Loucy (cell line): ENCODE measurements around the gene GPR39.

Experiments used
- H2AFZ ChIP-seq: fragments of 200-600 bp; sonication (generic); 2 replicates; pipeline ENCODE4 v1.6.0; 2016; ENCODE audit warnings: antibody characterized with exemption, mild to moderate bottlenecking, low read length, moderate library complexity
- H3F3A ChIP-seq: fragments of 200-600 bp; 2 replicates; pipeline ENCODE4 v1.6.0; 2016; ENCODE audit warnings: antibody characterized with exemption, low read depth, mild to moderate bottlenecking
- H3K27me3 ChIP-seq: fragments of 200-600 bp; sonication (generic); 2 replicates; pipeline ENCODE4 v1.6.1; 2014; ENCODE audit warnings: low read length, mild to moderate bottlenecking; ENCODE audit not compliant: insufficient read depth, poor library complexity, severe bottlenecking
- H3K36me3 ChIP-seq: fragments of 200-600 bp; sonication (generic); 2 replicates; pipeline ENCODE4 v1.6.1; 2016; ENCODE audit warnings: low read length; ENCODE audit not compliant: insufficient read depth
- H3K4me1 ChIP-seq: fragments of 200-600 bp; sonication (generic); 2 replicates; pipeline ENCODE4 v1.5.1; 2014; ENCODE audit warnings: low read length, mild to moderate bottlenecking; ENCODE audit not compliant: insufficient read depth, poor library complexity, severe bottlenecking
- H3K4me2 ChIP-seq: fragments of 200-600 bp; sonication (generic); 2 replicates; pipeline ENCODE4 v1.6.0; 2014; ENCODE audit warnings: antibody characterized with exemption, low read length, low read depth, mild to moderate bottlenecking; ENCODE audit not compliant: poor library complexity, severe bottlenecking
- H3K4me3 ChIP-seq: fragments of 200-600 bp; sonication (generic); 2 replicates; pipeline ENCODE4 v1.5.1; 2014; ENCODE audit warnings: low read length, mild to moderate bottlenecking, mixed read lengths; ENCODE audit not compliant: poor library complexity, severe bottlenecking
- H3K79me2 ChIP-seq: fragments of 200-600 bp; sonication (generic); 2 replicates; pipeline ENCODE4 v1.6.1; 2014; ENCODE audit warnings: low read length; ENCODE audit not compliant: insufficient read depth
- H3K9ac ChIP-seq: fragments of 200-600 bp; sonication (generic); 2 replicates; pipeline ENCODE4 v1.6.0; 2014; ENCODE audit warnings: mild to moderate bottlenecking, low read depth, low read length, moderate library complexity; ENCODE audit not compliant: poor library complexity, severe bottlenecking
- H3K9me2 ChIP-seq: fragments of 200-600 bp; sonication (generic); replicated peaks from 2 replicates; pipeline ENCODE4 v1.6.1; 2016; ENCODE audit warnings: low read depth, low read length, mixed read lengths
- H3K9me3 ChIP-seq: fragments of 200-600 bp; sonication (generic); 2 replicates; pipeline ENCODE4 v1.6.1; 2014; ENCODE audit warnings: mild to moderate bottlenecking, antibody characterized with exemption, low read length, low read depth; ENCODE audit not compliant: insufficient read depth
- H4K20me1 ChIP-seq: fragments of 200-600 bp; sonication (generic); 2 replicates; pipeline ENCODE4 v1.6.0; 2014; ENCODE audit warnings: antibody characterized with exemption, low read length, mild to moderate bottlenecking; ENCODE audit not compliant: insufficient read depth, poor library complexity, severe bottlenecking
- CTCF ChIP-seq: fragments of 200-600 bp; sonication (generic); conservative IDR thresholded peaks from 2 replicates; pipeline ENCODE4 v1.5.1; 2014; ENCODE audit warnings: mild to moderate bottlenecking, antibody characterized with exemption, low read length
- EZH2phosphoT487 ChIP-seq: fragments of 200-600 bp; IDR thresholded peaks from 2 replicates; pipeline ENCODE4 v1.6.1; 2018; ENCODE audit warnings: antibody characterized with exemption, mild to moderate bottlenecking, moderate library complexity, borderline replicate concordance

Gene GPR39

GRCh38 chr2:132429351-132429750 is 12.7 kb downstream of the GPR39 start:
- no peaks in the 10 kb centered on the region for H3K4me1 ChIP-seq
- no peaks in the 10 kb centered on the region for H3F3A ChIP-seq
- H3K27me3 ChIP-seq: no peaks in the 10 kb centered on the region
- no peak overlapping the region for H3K4me3 ChIP-seq
- no peak overlapping the region for H3K4me2 ChIP-seq
- no peaks in the 10 kb centered on the region for H4K20me1 ChIP-seq
- no peaks in the 10 kb centered on the region for H3K9me2 ChIP-seq
- H3K36me3 ChIP-seq: no peaks in the 10 kb centered on the region
- TF ChIP-seq EZH2phosphoT487 (no peak), CTCF (no peak)
- no peak overlapping the region for H2AFZ ChIP-seq
- H3K9ac ChIP-seq: no peak overlapping the region
- no peaks in the 10 kb centered on the region for H3K9me3 ChIP-seq
- H3K79me2 ChIP-seq: no peaks in the 10 kb centered on the region

GRCh38 chr2:132429941-132430573 is 13.5 kb downstream of the GPR39 start:
- Histone ChIP-seq H3F3A (no peaks in the 10 kb centered on the region), H3K27me3 (no peaks in the 10 kb centered on the region), H3K9me3 (no peaks in the 10 kb centered on the region), H3K36me3 (no peaks in the 10 kb centered on the region), H3K4me2 (no peak overlapping the region), H3K9me2 (no peaks in the 10 kb centered on the region), H4K20me1 (no peaks in the 10 kb centered on the region), H2AFZ (no peak overlapping the region), H3K79me2 (no peaks in the 10 kb centered on the region), H3K4me1 (no peaks in the 10 kb centered on the region), H3K4me3 (no peak overlapping the region), H3K9ac (no peak overlapping the region)
- TF ChIP-seq CTCF: no peak
- TF ChIP-seq EZH2phosphoT487: no peak

GRCh38 chr2:132430895-132431294 is 14.3 kb downstream of the GPR39 start:
- no peaks in the 10 kb centered on the region for H3K9me2 ChIP-seq
- no peaks in the 10 kb centered on the region for H4K20me1 ChIP-seq
- no peaks in the 10 kb centered on the region for H3K9me3 ChIP-seq
- no peaks in the 10 kb centered on the region for H3K4me1 ChIP-seq
- H3K9ac ChIP-seq: no peak overlapping the region
- H3K27me3 ChIP-seq: no peaks in the 10 kb centered on the region
- H3K4me2 ChIP-seq: no peak overlapping the region
- no peak overlapping the region for H3K4me3 ChIP-seq
- H3K79me2 ChIP-seq: no peaks in the 10 kb centered on the region
- H2AFZ ChIP-seq: no peak overlapping the region
- no peaks in the 10 kb centered on the region for H3K36me3 ChIP-seq
- no peaks in the 10 kb centered on the region for H3F3A ChIP-seq
- TF ChIP-seq CTCF (no peak), EZH2phosphoT487 (no peak)
